Activated CD4-positive, alpha-beta T cell treated with anti-CD3 and anti-CD28 coated beads, Interleukin-2, amount 10 ng/mL, durations not matched to agents 7 days and 5 days (primary cell): Measurements from ENCODE around the gene ACKR1. TPM values are rescaled to one million over a fixed set of nuclear protein-coding genes. Genes with fewer than 3 reads are reported as not detected.

ENCODE experiments used
- CTCF ChIA-PET: fragments of 350-600 bp; sonication (Branson Sonifier 250); formaldehyde crosslinking; loops from one replicate; lab custom pipeline; 2021; ENCODE audit warnings: antibody characterized with exemption; lab: Charles Lee
- POLR2A ChIA-PET: fragments of 350-600 bp; sonication (Branson Sonifier 250); formaldehyde crosslinking; loops from one replicate; lab custom pipeline; 2021; ENCODE audit warnings: antibody characterized with exemption; lab: Charles Lee
- DNase-seq: peaks from one replicate; pipeline ENCODE4 v3.0.0-alpha.2; 2020
- H3K27ac Mint-ChIP-seq: one replicate; pipeline ENCODE4 v1.8.0; 2021; ENCODE audit warnings: mild to moderate bottlenecking, moderate library complexity, mixed read lengths
- H3K27me3 Mint-ChIP-seq: one replicate; pipeline ENCODE4 v1.8.0; 2021; ENCODE audit warnings: mixed read lengths
- H3K36me3 Mint-ChIP-seq: one replicate; pipeline ENCODE4 v1.8.0; 2021; ENCODE audit warnings: low read depth, mixed read lengths
- H3K4me1 Mint-ChIP-seq: one replicate; pipeline ENCODE4 v1.8.0; 2021; ENCODE audit warnings: mixed read lengths
- H3K4me3 Mint-ChIP-seq: one replicate; pipeline ENCODE4 v1.8.0; 2021; ENCODE audit warnings: mild to moderate bottlenecking, moderate library complexity, mixed read lengths
- H3K9me3 Mint-ChIP-seq: one replicate; pipeline ENCODE4 v1.8.0; 2021; ENCODE audit warnings: mixed read lengths
- total RNA-seq, 2 experiments: library from RNA; stranded (reverse); gene quantifications; one replicate each; pipeline ENCODE4 v1.2.3, GENCODE V29; 2021

The ACKR1 gene
- total RNA-seq, 2 experiments from 2014 or later, result not detected

GRCh38 chr1:159250638-159251216, 46.1 kb downstream of the ACKR1 start:
- CTCF ChIA-PET, result no interaction called here
- peaks cover 3% of the 10 kb centered on the region for H3K9me3 Mint-ChIP-seq
- no peak for DNase-seq

More at GRCh38 chr1:159250638-159251216, 46.1 kb downstream of the ACKR1 start:
- Mint-ChIP-seq H3K27me3 (peaks cover 3% of the 10 kb centered on the region), H3K4me1 (no peaks in the 10 kb centered on the region), H3K4me3 (no peak overlapping the region), H3K36me3 (no peaks in the 10 kb centered on the region), H3K27ac (no peak overlapping the region)
- POLR2A ChIA-PET, result no interaction called here

Other genes with a start within 250 kb of the ACKR1 start
- gene IFI16, start 195.0 kb upstream of the ACKR1 start, total RNA-seq, result 100 to 1,000 TPM; 300 to 342 TPM
- gene AIM2, start 128.1 kb upstream of the ACKR1 start, total RNA-seq, result 1 to 10 TPM; 4.2 to 5.7 TPM
- not detected for gene CADM3, start 33.3 kb upstream of the ACKR1 start, total RNA-seq
- gene FCER1A, start 97.5 kb downstream of the ACKR1 start, total RNA-seq, result not detected
- not detected for gene OR10J4, start 227.3 kb downstream of the ACKR1 start, total RNA-seq
- not detected for gene OR10J1, start 234.8 kb downstream of the ACKR1 start, total RNA-seq